GM12873 (cell line): ENCODE measurements around the gene ADARB1.

ENCODE experiments used
- CTCF ChIP-seq: IDR thresholded peaks from 2 replicates; pipeline ENCODE4 v1.5.1; 2012; ENCODE audit warnings: low read depth, mild to moderate bottlenecking, moderate library complexity, low read length, control low read depth; ENCODE audit not compliant: insufficient read depth; ENCODE audit errors: missing control alignments

The ADARB1 gene

DNA sequence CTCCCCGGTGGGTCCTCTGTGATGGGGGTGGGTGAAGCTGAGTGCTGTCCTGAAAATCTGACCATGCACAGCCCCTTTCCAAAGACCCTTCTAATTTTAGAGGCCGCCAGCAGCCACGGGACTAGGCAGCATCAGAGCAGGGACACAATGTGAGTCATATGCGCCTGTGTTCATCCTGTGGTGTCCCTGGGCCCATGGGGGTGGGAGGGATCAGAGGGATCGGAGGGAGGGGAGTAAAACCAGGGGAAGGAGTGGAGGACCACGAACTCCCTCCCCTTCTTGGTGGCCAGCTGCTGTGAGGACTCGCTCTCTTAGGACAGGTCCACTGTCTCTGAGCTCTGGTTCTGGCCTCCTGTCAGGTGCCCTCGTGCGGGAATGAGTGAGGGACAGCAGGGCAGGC lies 61.5 kb downstream of the ADARB1 start:
- no peak for TF ChIP-seq CTCF

DNA sequence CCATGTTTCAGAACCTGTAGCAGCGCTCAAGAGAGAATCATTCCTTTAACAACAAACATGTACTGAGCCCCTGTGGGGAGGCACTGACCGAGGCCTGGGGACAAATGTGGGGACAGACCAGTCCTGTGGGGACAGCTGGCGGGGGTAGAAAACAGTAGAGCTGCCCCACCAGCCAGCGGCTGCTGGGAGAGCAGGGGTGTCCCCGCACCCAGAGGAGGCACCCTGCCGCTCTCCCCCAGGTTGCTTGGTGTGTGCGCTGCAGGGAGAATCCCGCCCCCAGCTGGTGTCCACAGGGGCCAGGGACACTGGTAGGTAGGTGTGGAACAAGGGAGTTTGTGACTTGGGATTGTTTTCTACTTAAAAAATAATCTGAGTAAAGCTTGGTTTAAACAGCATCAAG lies 62.1 kb downstream of the ADARB1 start:
- TF ChIP-seq CTCF, result no peak

DNA sequence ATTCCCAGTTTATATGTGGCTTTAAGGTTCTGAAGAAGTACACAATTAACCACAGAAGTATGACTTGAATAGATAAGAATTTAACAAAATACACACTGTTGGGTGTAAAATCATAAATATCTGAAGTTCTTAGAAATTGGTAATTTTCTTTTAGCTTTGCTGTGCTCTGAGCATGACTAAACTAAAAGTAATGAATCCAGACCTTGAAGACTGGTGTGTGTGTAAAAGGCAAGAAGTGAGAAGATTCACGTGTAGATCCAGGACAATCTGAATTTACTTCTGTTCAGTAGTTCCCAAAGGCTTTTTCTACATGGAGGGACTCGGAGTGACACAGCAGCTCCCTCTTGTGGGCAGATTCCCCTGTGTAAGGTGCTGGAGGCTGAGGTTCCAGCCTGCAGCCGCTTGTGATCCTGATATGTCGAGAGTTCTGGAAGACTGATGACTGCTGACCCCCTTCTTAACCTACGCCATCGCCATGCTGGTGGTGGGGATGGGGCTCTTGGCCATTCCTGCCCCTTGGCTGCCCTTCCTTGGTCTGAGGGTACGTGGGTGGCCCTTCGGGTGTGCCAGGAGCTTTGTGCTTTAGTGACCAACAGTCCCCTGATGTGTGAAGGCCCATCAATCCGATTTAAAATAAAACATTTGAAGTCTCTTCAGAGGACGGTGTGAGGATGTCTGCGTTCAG lies 62.7 kb downstream of the ADARB1 start:
- TF ChIP-seq CTCF, result peak; percentile 91

DNA sequence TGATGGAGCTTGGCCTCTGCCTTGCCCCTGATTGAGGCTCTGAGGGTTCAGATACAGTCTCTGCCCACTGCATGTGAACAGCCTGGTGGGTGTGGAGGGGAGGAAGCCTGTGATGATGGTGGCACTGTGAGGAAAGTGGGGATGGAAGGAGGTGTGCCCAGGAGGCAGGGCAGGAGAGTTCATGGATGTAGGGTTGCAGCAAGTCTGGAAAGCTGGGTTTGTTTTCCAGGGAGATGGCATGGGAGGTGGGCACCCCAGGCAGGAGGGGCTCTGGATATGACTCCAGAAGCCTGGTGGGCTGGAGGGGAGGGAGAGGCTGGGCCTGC lies 63.2 kb downstream of the ADARB1 start:
- no peak for TF ChIP-seq CTCF

- TF ChIP-seq CTCF, result peak; percentile 91
Observed at GRCh38 chr21:45138199-45139002, 64.0 kb downstream of the ADARB1 start.

GRCh38 chr21:45139473-45139872 lies 65.1 kb downstream of the ADARB1 start:
- no peak for TF ChIP-seq CTCF

- TF ChIP-seq CTCF, result peak; percentile 96
Observed at GRCh38 chr21:45140346-45140940, 66.1 kb downstream of the ADARB1 start.
